Cardiac fibroblast (primary cell): ENCODE measurements around the gene FAM163B.

Experiments
- DNase-seq, 2 donors: peaks; one replicate each; pipeline versions ENCODE4 v3.0.0 to v3.0.0-alpha.2; 2010; ENCODE audit warnings: low read depth in 2 of 2
- H3K4me3 ChIP-seq, 2 donors: replicated peaks in 1 of 2; 1 replicate in 1 of 2; 2 replicates in 1 of 2; pipeline ENCODE4 v1.5.1; 2011; ENCODE audit warnings: low read depth in 2 of 2, low read length in 2 of 2, mild to moderate bottlenecking in 2 of 2, moderate library complexity in 1 of 2
- CTCF ChIP-seq: IDR thresholded peaks from one replicate; pipeline ENCODE4 v1.5.1; 2011; ENCODE audit warnings: low read depth, mild to moderate bottlenecking, low read length, inconsistent platforms

FAM163B gene

GRCh38 chr9:133612816-133613215 lies 3.6 kb upstream of the FAM163B start:
- TF ChIP-seq CTCF, result no peak
- no peak for DNase-seq
- no peak overlapping the region for H3K4me3 ChIP-seq

GRCh38 chr9:133612051-133612450 lies 2.9 kb upstream of the FAM163B start:
- H3K4me3 ChIP-seq, result no peak overlapping the region
- no peak for TF ChIP-seq CTCF
- DNase-seq, result no peak

- H3K4me3 ChIP-seq, result no peak overlapping the region
- TF ChIP-seq CTCF, result no peak
- DNase-seq, result no peak
Observed at GRCh38 chr9:133610845-133611244, 1.7 kb upstream of the FAM163B start.

DNA sequence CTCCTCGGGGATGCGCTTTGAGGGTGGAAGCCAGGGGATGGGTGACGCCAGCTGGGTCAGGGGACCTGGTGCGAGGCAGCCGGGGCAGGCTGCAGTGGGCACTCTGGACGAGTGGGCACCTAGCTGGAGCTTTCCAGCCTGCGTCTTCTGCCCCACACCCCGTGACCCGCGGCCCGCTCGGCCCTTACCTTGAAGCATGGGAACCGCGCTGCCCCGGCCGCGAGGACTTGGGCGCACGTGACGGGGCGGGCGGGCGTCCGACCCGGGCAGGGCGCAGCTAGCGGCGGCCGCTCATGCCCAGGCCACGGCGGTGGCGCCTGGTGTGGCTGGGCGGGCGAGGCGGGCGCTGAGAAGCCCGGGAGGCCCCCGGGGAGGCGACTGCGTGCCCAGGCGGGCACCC lies 300 bp downstream of the FAM163B start:
- TF ChIP-seq CTCF, result no peak
- no peak overlapping the region for H3K4me3 ChIP-seq
- DNase-seq, result peak in 1 of 2 donors; percentile 7

- no peak for TF ChIP-seq CTCF
- no peak overlapping the region for H3K4me3 ChIP-seq
- no peak for DNase-seq
Observed at GRCh38 chr9:133608382-133608781, 807 bp downstream of the FAM163B start.

- no peak for TF ChIP-seq CTCF
- DNase-seq, result no peak
- no peak overlapping the region for H3K4me3 ChIP-seq
Observed at GRCh38 chr9:133607976-133608375, 1.2 kb downstream of the FAM163B start.

DNA sequence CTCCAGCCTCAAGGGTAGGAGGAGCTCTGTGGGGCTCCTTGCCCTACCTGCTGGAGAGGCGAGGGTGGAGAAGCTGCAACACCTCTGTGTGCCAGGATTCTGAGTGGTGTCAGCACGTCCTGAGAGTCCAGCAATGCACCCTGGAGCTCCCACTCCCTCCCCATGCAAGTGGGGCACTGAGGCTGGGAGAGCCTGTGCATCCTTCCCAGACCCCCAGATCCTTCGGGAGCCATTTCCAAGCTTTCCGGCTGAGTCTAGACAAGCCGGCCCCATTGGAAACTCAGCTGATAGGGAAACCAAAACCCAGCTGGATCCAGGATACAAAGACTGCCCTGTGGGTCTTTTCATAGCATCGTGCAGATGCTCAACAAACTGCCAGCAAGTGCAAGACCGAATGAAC lies 1.8 kb downstream of the FAM163B start:
- no peak for DNase-seq
- TF ChIP-seq CTCF, result no peak
- no peak overlapping the region for H3K4me3 ChIP-seq
